OCI-LY1 (cell line): ENCODE data around the gene RRAS.
"Not testable (repeated sequence)": the region's sequence is repeated elsewhere in the genome, so short reads cannot be mapped to it uniquely, and the experiment has no call there.

ENCODE experiments used
- H2AFZ ChIP-seq: fragments of 200-600 bp; sonication (generic), shearing (Covaris generic); 2 replicates; pipeline ENCODE4 v1.6.0; 2014; ENCODE audit warnings: antibody characterized with exemption, mild to moderate bottlenecking, low read length
- H3F3A ChIP-seq: fragments of 200-600 bp; sonication (generic), shearing (Covaris generic); 2 replicates; pipeline ENCODE4 v1.6.0; 2014; ENCODE audit warnings: mild to moderate bottlenecking, antibody characterized with exemption, low read length, moderate library complexity; ENCODE audit not compliant: insufficient read depth
- H3K27ac ChIP-seq: fragments of 200-600 bp; sonication (generic); 2 replicates; pipeline ENCODE4 v1.5.1; 2014; ENCODE audit warnings: low read length, mixed run types, mild to moderate bottlenecking, low read depth; ENCODE audit not compliant: poor library complexity, severe bottlenecking
- H3K27me3 ChIP-seq: fragments of 200-600 bp; sonication (generic); 2 replicates; pipeline ENCODE4 v1.6.0; 2014; ENCODE audit warnings: antibody characterized with exemption, mild to moderate bottlenecking, low read length, moderate library complexity; ENCODE audit not compliant: insufficient read depth
- H3K36me3 ChIP-seq: fragments of 200-600 bp; sonication (generic); 2 replicates; pipeline ENCODE4 v1.6.1; 2014; ENCODE audit warnings: mild to moderate bottlenecking, antibody characterized with exemption, low read length, moderate library complexity, mixed read lengths; ENCODE audit not compliant: insufficient read depth
- H3K4me1 ChIP-seq: fragments of 200-600 bp; sonication (generic); 2 replicates; pipeline ENCODE4 v1.5.1; 2014; ENCODE audit warnings: mild to moderate bottlenecking, low read length, moderate library complexity; ENCODE audit not compliant: insufficient read depth, severe bottlenecking
- H3K4me2 ChIP-seq: fragments of 200-600 bp; sonication (generic), shearing (Covaris generic); 2 replicates; pipeline ENCODE4 v1.6.1; 2014; ENCODE audit warnings: low read length
- H3K4me3 ChIP-seq: fragments of 200-600 bp; sonication (generic); 2 replicates; pipeline ENCODE4 v1.5.1; 2014; ENCODE audit warnings: low read length, low read depth, mild to moderate bottlenecking, mixed read lengths; ENCODE audit not compliant: poor library complexity, severe bottlenecking
- H3K79me2 ChIP-seq: fragments of 200-600 bp; shearing (Covaris generic); 2 replicates; pipeline ENCODE4 v1.6.1; 2016; ENCODE audit warnings: mixed run types, low read length, mixed read lengths; ENCODE audit not compliant: insufficient read depth
- H3K9ac ChIP-seq: fragments of 200-600 bp; sonication (generic), shearing (Covaris generic); 2 replicates; pipeline ENCODE4 v1.6.1; 2014; ENCODE audit warnings: mild to moderate bottlenecking, low read length, mixed read lengths
- H3K9me2 ChIP-seq: fragments of 200-600 bp; sonication (generic), shearing (Covaris generic); 2 replicates; pipeline ENCODE4 v1.6.1; 2014; ENCODE audit warnings: low read depth, mild to moderate bottlenecking, low read length, mixed read lengths
- H3K9me3 ChIP-seq: fragments of 200-600 bp; shearing (Covaris generic); 2 replicates; pipeline ENCODE4 v1.6.1; 2014; ENCODE audit warnings: low read length, mixed read lengths
- H4K20me1 ChIP-seq: fragments of 200-600 bp; sonication (generic), shearing (Covaris generic); 2 replicates; pipeline ENCODE4 v1.6.0; 2016; ENCODE audit warnings: mild to moderate bottlenecking, low read length; ENCODE audit not compliant: insufficient read depth
- CTCF ChIP-seq: fragments of 200-600 bp; sonication (generic), shearing (Covaris generic); IDR thresholded peaks from 2 replicates; pipeline ENCODE4 v1.5.1; 2017; ENCODE audit warnings: mild to moderate bottlenecking, antibody characterized with exemption, low read length, moderate library complexity, mixed read lengths
- EZH2 ChIP-seq: fragments of 200-600 bp; sonication (generic), shearing (Covaris generic); IDR thresholded peaks from 2 replicates; pipeline ENCODE4 v1.8.0; 2017; ENCODE audit warnings: borderline replicate concordance, mixed run types, mild to moderate bottlenecking, antibody characterized with exemption, low read length, moderate library complexity, mixed read lengths

RRAS gene

GRCh38 chr19:49635530-49636232 lies 4.3 kb downstream of the RRAS start:
- no peak overlapping the region for H3K4me3 ChIP-seq
- no peaks in the 10 kb centered on the region for H4K20me1 ChIP-seq
- no peaks in the 10 kb centered on the region for H3K9me3 ChIP-seq
- H3K9me2 ChIP-seq, result no peaks in the 10 kb centered on the region
- no peak overlapping the region for H2AFZ ChIP-seq
- no peak for TF ChIP-seq EZH2
- TF ChIP-seq CTCF, result no peak
- no peaks in the 10 kb centered on the region for H3K79me2 ChIP-seq
- H3K27me3 ChIP-seq, result no peaks in the 10 kb centered on the region
- no peaks in the 10 kb centered on the region for H3F3A ChIP-seq
- H3K4me1 ChIP-seq, result peaks cover 6% of the 10 kb centered on the region
- H3K27ac ChIP-seq, result no peak overlapping the region
- H3K9ac ChIP-seq, result no peak overlapping the region
- no peak overlapping the region for H3K4me2 ChIP-seq
- no peaks in the 10 kb centered on the region for H3K36me3 ChIP-seq

GRCh38 chr19:49633273-49633672 lies 6.7 kb downstream of the RRAS start:
- H3K9me2 ChIP-seq, H3K9ac ChIP-seq, H2AFZ ChIP-seq, H3K4me3 ChIP-seq, H3F3A ChIP-seq, H3K9me3 ChIP-seq, H3K4me1 ChIP-seq, H3K27me3 ChIP-seq, H3K27ac ChIP-seq, H3K4me2 ChIP-seq, H3K79me2 ChIP-seq, H3K36me3 ChIP-seq, H4K20me1 ChIP-seq: not testable (repeated sequence)

DNA sequence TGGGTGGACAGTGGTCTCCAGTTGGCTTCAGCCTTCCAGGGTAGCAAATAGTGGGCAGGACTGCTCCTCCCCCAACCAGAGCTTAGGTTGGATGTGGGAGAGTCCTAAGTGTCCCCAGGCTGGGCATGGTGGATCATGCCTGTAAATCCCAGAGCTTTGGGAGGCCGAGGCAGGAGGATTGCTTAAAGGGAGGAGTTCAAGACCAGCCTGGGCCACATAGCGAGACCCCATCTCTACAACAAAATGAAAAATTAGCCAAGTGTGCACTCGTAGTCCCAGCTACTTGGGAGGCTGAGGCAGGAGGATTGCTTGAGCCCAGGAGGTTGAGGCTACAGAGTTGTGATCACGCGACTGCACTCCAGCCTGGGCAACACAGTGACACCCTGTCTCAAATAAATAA lies 7.4 kb downstream of the RRAS start:
- Histone ChIP-seq H3K9ac (no peak overlapping the region), H2AFZ (no peak overlapping the region), H3F3A (no peaks in the 10 kb centered on the region), H3K9me2 (no peaks in the 10 kb centered on the region), H3K4me1 (no peaks in the 10 kb centered on the region), H4K20me1 (no peaks in the 10 kb centered on the region), H3K4me2 (no peak overlapping the region), H3K27me3 (no peaks in the 10 kb centered on the region), H3K9me3 (no peaks in the 10 kb centered on the region), H3K4me3 (no peak overlapping the region), H3K36me3 (peaks cover 7% of the 10 kb centered on the region; the same call in 1 of the 2 replicates), H3K79me2 (no peaks in the 10 kb centered on the region), H3K27ac (no peak overlapping the region)
- no peak for TF ChIP-seq CTCF
- no peak for TF ChIP-seq EZH2

- no peaks in the 10 kb centered on the region for H3K4me1 ChIP-seq
- H3K4me3 ChIP-seq, result no peak overlapping the region
- no peak overlapping the region for H3K9ac ChIP-seq
- no peak overlapping the region for H2AFZ ChIP-seq
- H3K9me2 ChIP-seq, result no peaks in the 10 kb centered on the region
- no peak overlapping the region for H3K27ac ChIP-seq
- H3F3A ChIP-seq, result no peaks in the 10 kb centered on the region
- H3K4me2 ChIP-seq, result no peak overlapping the region
- peaks cover 14% of the 10 kb centered on the region for H3K36me3 ChIP-seq
- H3K27me3 ChIP-seq, result no peaks in the 10 kb centered on the region
- no peaks in the 10 kb centered on the region for H3K9me3 ChIP-seq
- no peak for TF ChIP-seq EZH2
- no peak for TF ChIP-seq CTCF
- H3K79me2 ChIP-seq, result no peaks in the 10 kb centered on the region
- H4K20me1 ChIP-seq, result no peaks in the 10 kb centered on the region
These were observed 8.2 kb downstream of the RRAS start for GRCh38 chr19:49631610-49632192.
